ENCODE results near the gene SP1.
A peak's percentile ranks its signal among the peaks of the same experiment; 100 is the strongest.
"Not testable (repeated sequence)": the region's sequence is repeated elsewhere in the genome, so short reads cannot be mapped to it uniquely, and the experiment has no call there.

The SP1 gene

GRCh38 chr12:53365245-53365904, 14.6 kb upstream of the SP1 start:
- DNase-seq: no peak

GRCh38 chr12:53373554-53374133, 6.3 kb upstream of the SP1 start:
- not testable (repeated sequence) for DNase-seq

- DNase-seq: not testable (repeated sequence)
These were observed 5.7 kb upstream of the SP1 start for GRCh38 chr12:53374277-53374676.

GRCh38 chr12:53376747-53377146, 3.2 kb upstream of the SP1 start:
- DNase-seq: no peak

- DNase-seq: no peak
These were observed 1.8 kb upstream of the SP1 start for GRCh38 chr12:53378222-53378621.

GRCh38 chr12:53378724-53379388, 1.1 kb upstream of the SP1 start:
- DNase-seq: no peak

GRCh38 chr12:53379389-53380103, 430 bp upstream of the SP1 start:
- DNase-seq: peak; percentile 99

GRCh38 chr12:53380794-53381730, 1.1 kb downstream of the SP1 start:
- no peak for DNase-seq

GRCh38 chr12:53381731-53382630, 2.0 kb downstream of the SP1 start:
- peak; percentile 32 for DNase-seq

GRCh38 chr12:53383258-53383657, 3.3 kb downstream of the SP1 start:
- no peak for DNase-seq

GRCh38 chr12:53386381-53386780, 6.4 kb downstream of the SP1 start:
- not testable (repeated sequence) for DNase-seq

- no peak for DNase-seq
These were observed 9.0 kb downstream of the SP1 start for GRCh38 chr12:53388932-53389331.

- no peak for DNase-seq
These were observed 9.7 kb downstream of the SP1 start for GRCh38 chr12:53389702-53390101.

- no peak for DNase-seq
These were observed 11.7 kb downstream of the SP1 start for GRCh38 chr12:53391724-53392123.

- no peak for DNase-seq
These were observed 19.9 kb downstream of the SP1 start for GRCh38 chr12:53399896-53400295.

GRCh38 chr12:53402351-53402750, 22.4 kb downstream of the SP1 start:
- DNase-seq: not testable (repeated sequence)

GRCh38 chr12:53402871-53403270, 22.9 kb downstream of the SP1 start:
- DNase-seq: no peak

- DNase-seq: no peak
These were observed 31.0 kb downstream of the SP1 start for GRCh38 chr12:53410951-53411350.

- no peak for DNase-seq
These were observed 33.7 kb downstream of the SP1 start for GRCh38 chr12:53413485-53414204.

GRCh38 chr12:53414756-53415417, 34.9 kb downstream of the SP1 start:
- DNase-seq: no peak
